Astrocyte of the cerebellum (primary cell): ENCODE data around the gene DAB2IP.
"Not testable (repeated sequence)": the region's sequence is repeated elsewhere in the genome, so short reads cannot be mapped to it uniquely, and the experiment has no call there.

Experiments
- DNase-seq: peaks from one replicate; pipeline ENCODE4 v3.0.0-alpha.2; 2011; ENCODE audit warnings: low read depth
- H3K4me3 ChIP-seq: 2 replicates; pipeline ENCODE4 v1.5.1; 2011; ENCODE audit warnings: mild to moderate bottlenecking, low read depth, low read length, moderate library complexity
- CTCF ChIP-seq: IDR thresholded peaks from 2 replicates; pipeline ENCODE4 v1.5.1; 2012; ENCODE audit warnings: low read length, low read depth, moderate library complexity, mild to moderate bottlenecking; ENCODE audit errors: missing control alignments
- in situ Hi-C: cut with HindIII; loops from 2 replicates; pipeline ENCODE4 v1.10.0; 2017; ENCODE audit warnings: low sequenced_read_pairs

The DAB2IP gene

DNA sequence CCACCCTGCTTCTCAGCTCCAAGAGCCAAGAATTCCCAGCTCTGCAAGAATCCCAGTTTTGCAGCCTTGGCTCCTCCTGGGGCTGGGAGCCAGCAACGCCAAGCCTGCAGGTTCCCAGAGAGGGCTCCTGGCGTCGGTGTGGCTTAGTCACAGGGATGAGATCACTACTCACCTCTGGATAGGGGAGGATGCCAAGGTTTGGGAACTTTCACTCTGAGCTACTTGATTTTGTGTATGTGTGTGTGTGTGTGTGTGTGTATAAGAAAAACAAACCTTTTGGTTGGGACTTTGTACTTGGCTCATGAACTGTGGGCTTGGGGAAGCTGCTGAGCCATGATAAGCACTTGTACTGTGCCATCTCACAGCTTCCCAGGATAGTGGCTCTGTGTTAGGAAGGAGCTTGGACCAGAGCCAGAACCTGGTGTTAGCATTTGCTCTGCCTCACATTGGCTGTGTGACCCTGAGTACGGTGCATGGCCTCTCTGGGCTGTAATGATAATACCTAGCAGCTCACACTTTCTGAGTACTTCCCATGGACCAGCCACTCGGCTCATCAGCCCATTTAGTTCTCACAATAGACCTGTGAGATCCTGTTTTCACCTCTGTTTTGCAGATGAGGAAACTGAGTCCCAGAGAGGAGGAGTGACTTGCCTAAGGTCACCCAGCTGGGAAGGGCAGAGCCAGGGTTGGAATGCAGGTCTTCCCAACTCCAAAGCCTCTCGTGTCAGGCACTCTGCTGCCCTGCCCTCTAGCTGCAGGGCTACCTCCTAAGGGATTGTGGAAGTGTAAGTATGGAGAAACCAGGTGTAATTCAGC is 41.4 kb upstream of the DAB2IP start:
- in situ Hi-C loops: no loop called here
- TF ChIP-seq CTCF: no peak
- H3K4me3 ChIP-seq: no peak overlapping the region
- peak; percentile 79 for DNase-seq

DNA sequence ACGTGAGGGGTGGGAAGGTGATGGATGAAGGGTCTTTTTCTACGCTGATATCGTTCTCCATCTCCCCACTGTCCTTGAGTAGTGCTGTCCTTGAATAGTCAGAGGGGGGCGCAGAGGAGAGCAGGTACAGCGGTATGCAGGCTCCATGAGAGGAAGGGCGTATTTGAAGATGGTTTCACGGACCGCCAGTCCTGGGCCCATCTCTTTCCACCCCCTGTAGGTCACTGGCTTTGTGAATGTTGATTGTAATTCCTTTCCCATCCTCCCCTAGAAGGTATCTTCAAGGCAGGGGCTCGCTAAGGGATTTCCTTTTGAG is 40.8 kb upstream of the DAB2IP start:
- no peak for DNase-seq
- no peak for TF ChIP-seq CTCF
- no peak overlapping the region for H3K4me3 ChIP-seq
- in situ Hi-C loops: no loop called here

- DNase-seq: no peak
- H3K4me3 ChIP-seq: no peak overlapping the region
- TF ChIP-seq CTCF: no peak
- in situ Hi-C loops: no loop called here
These were observed 38.9 kb upstream of the DAB2IP start for GRCh38 chr9:121612511-121612998.

GRCh38 chr9:121613009-121613752 is 38.3 kb upstream of the DAB2IP start:
- no peak overlapping the region for H3K4me3 ChIP-seq
- DNase-seq: no peak
- in situ Hi-C loops: no loop called here
- TF ChIP-seq CTCF: no peak

- H3K4me3 ChIP-seq: no peak overlapping the region
- in situ Hi-C loops: no loop called here
- no peak for DNase-seq
- TF ChIP-seq CTCF: no peak
These were observed 35.2 kb upstream of the DAB2IP start for GRCh38 chr9:121616123-121616755.

GRCh38 chr9:121618504-121618903 is 32.9 kb upstream of the DAB2IP start:
- no peak for TF ChIP-seq CTCF
- in situ Hi-C loops: no loop called here
- H3K4me3 ChIP-seq: no peak overlapping the region
- DNase-seq: no peak

DNA sequence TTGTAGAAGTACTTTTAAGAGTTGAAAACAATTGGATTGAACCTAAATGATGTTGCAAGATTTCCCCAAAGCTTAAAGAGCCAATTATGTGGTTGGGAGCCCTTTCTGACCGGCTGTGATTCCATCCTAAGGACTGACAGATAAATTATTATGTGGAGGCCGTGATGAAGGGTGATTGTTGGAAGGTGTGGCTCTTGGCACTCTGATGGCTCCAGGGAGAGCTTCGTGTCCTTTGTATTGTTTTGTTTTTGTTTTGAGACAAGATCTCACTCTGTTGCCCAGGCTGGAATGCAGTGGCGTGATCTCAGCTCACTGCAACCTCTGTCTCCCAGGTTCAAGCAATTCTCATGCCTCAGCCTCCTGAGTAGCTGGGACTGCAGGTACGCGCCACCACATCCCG is 32.5 kb upstream of the DAB2IP start:
- DNase-seq, H3K4me3 ChIP-seq, in situ Hi-C loops: not testable (repeated sequence)
